GM21737 (cell line): ENCODE results near the gene PTK7.

Experiments used
- ATAC-seq: cut with Tn5 transposase; IDR thresholded peaks from one replicate; pipeline ENCODE4 v1.9.1; 2021; ENCODE audit warnings: mild to moderate bottlenecking, moderate library complexity; ENCODE audit not compliant: unreplicated experiment

PTK7 gene

GRCh38 chr6:43200541-43200940 lies 124.4 kb downstream of the PTK7 start:
- ATAC-seq: no peak

- no peak for ATAC-seq
These were observed 126.3 kb downstream of the PTK7 start for GRCh38 chr6:43202451-43202850.

- ATAC-seq: no peak
These were observed 127.1 kb downstream of the PTK7 start for GRCh38 chr6:43203029-43203717.

DNA sequence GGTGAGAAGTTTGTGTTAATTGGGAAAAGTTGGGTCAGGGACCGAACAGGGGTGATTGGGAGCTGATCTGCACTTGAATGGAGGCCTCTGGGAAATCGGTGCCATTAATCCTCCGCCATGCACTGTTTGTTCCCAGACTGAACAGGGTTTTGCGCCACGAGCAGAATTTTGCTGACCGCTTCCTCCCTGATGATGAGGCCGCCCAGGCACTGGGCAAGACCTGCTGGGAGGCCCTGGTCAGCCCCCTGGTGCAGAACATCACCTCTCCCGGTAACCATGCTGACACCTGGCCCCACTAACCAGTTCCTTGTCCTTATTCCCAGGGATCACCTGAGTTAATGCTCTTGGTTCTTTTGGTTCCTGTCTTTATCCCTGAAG lies 127.6 kb downstream of the PTK7 start:
- ATAC-seq: no peak

DNA sequence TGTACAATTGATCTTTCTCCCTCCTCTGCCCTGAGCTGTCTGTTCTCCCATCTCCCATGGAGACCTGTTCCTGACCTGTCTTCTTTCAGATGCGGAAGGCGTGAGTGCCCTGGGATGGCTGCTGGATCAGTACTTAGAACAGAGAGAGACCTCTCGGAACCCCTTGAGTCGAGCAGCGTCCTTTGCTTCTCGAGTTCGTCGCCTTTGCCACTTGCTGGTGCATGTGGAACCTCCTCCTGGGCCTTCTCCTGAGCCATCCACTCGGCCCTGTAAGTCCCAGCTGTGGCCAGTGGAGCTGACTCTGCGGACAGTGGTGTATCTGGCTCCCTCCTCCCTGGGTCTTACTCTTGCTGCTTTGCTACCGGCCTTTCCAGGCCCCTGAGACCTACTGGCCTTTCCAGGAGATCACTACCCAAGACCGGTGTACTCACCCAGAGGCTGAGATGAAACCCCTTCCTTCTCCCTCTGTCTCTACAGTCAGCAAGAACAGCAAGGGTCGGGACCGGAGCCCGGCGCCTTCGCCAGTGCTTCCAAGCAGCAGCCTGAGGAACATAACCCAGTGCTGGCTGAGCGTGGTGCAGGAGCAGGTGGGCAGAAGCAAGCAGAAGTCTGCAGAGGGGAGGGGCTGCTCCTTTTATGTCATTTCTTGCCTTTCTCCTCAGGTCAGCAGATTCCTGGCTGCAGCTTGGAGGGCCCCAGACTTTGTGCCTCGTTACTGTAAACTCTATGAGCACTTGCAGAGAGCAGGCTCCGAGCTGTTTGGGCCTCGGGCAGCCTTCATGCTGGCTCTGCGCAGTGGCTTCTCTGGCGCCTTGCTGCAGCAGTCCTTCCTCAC lies 128.4 kb downstream of the PTK7 start:
- ATAC-seq: no peak

DNA sequence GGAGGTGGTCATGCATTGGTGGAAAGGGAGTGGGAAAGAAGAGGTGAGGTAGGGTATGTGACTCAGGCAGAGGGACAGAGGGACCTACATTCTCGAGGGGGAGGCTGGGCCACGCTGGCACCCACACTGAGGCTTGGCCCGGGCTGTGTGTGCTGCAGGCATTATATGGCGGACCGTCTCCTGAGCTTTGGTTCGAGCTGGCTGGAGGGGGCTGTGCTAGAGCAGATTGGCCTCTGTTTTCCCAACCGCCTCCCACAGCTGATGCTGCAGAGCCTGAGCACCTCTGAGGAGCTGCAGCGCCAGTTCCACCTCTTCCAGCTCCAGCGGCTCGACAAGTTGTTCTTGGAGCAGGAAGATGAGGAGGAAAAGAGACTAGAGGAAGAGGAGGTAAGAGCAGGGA lies 129.7 kb downstream of the PTK7 start:
- ATAC-seq: no peak

DNA sequence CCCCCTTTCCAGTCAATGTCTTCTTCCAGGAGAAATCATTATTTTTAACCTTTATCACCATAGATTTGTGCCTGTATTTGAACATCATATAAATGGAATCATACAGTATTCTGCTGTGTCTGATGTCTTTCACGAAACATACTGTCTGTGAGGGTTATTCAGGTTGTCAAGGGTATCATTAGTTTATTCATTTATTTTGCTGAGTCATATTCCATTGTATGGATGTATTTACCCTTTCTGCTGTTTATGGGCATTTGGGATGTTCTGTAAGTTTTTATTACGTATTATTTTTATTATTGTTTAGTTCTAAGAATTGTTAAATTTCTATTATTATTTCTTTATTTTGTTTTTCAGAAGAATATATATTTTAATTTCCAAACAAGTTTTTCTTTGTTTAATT lies 131.2 kb downstream of the PTK7 start:
- ATAC-seq: no peak
